Activated naive CD4-positive, alpha-beta T cell treated with anti-CD3 and anti-CD28 coated beads, Interleukin-2, amount 50 U/mL, for 72 hours (primary cell): ENCODE data around the gene UBE3B. TPM values are rescaled to one million over a fixed set of nuclear protein-coding genes. Genes with fewer than 3 reads are reported as not detected.
A peak's percentile ranks its signal among the peaks of the same experiment; 100 is the strongest.

Source experiments
- ATAC-seq, 2 donors: fragments of 150-1000 bp; cut with Tn5 transposase; 2 replicates each; pipeline ENCODE4 v1.10.0; 2021; ENCODE audit warnings: mild to moderate bottlenecking in 2 of 2, moderate library complexity in 2 of 2
- DNase-seq, 2 donors: peaks; one replicate each; pipeline ENCODE4 v3.0.0; 2021 to 2022; ENCODE audit warnings: low spot score in 2 of 2
- H3K27ac Mint-ChIP-seq, 2 donors: one replicate each; pipeline ENCODE4 v1.8.0; 2022; ENCODE audit warnings: mild to moderate bottlenecking in 2 of 2, mixed read lengths in 2 of 2
- H3K36me3 Mint-ChIP-seq, 2 donors: one replicate each; pipeline ENCODE4 v1.8.0; 2022; ENCODE audit warnings: mixed read lengths in 2 of 2
- H3K9me3 Mint-ChIP-seq, 2 donors: one replicate each; pipeline ENCODE4 v1.8.0; 2022; ENCODE audit warnings: mixed read lengths in 2 of 2
- total RNA-seq, 2 donors: library from RNA; stranded (reverse); gene quantifications; one replicate each; pipeline ENCODE4 v1.2.3, GENCODE V29; 2022

The UBE3B gene
- total RNA-seq, 2 donors from 2014 or later: 28.8 to 37.6 TPM

- peaks cover 4 to 14% of the 10 kb centered on the region in 2 donors for H3K36me3 Mint-ChIP-seq
- H3K9me3 Mint-ChIP-seq: no peaks in the 10 kb centered on the region
- H3K27ac Mint-ChIP-seq: no peak overlapping the region
- no peak for DNase-seq
- no peak for ATAC-seq
Measured at GRCh38 chr12:109578330-109578927, 101.0 kb downstream of the UBE3B start.

- H3K9me3 Mint-ChIP-seq: no peaks in the 10 kb centered on the region
- ATAC-seq: no peak
- H3K27ac Mint-ChIP-seq: no peak overlapping the region
- H3K36me3 Mint-ChIP-seq: peaks cover 4 to 6% of the 10 kb centered on the region in 2 donors
- no peak for DNase-seq
Measured at GRCh38 chr12:109579639-109580038, 102.2 kb downstream of the UBE3B start.

GRCh38 chr12:109580272-109580671, 102.8 kb downstream of the UBE3B start:
- peaks cover 4 to 5% of the 10 kb centered on the region in 2 donors for H3K36me3 Mint-ChIP-seq
- DNase-seq: no peak
- no peaks in the 10 kb centered on the region for H3K9me3 Mint-ChIP-seq
- no peak overlapping the region for H3K27ac Mint-ChIP-seq
- ATAC-seq: no peak

GRCh38 chr12:109580684-109581333, 103.4 kb downstream of the UBE3B start:
- H3K36me3 Mint-ChIP-seq: peaks cover 4 to 5% of the 10 kb centered on the region in 2 donors
- ATAC-seq (no peak), DNase-seq (no peak)
- no peaks in the 10 kb centered on the region for H3K9me3 Mint-ChIP-seq
- H3K27ac Mint-ChIP-seq: peak overlapping the region; percentile 38 to 60

- H3K9me3 Mint-ChIP-seq: no peaks in the 10 kb centered on the region
- DNase-seq (no peak), ATAC-seq (no peak)
- peaks cover 4 to 5% of the 10 kb centered on the region in 2 donors for H3K36me3 Mint-ChIP-seq
- peak overlapping the region; percentile 38 to 60 for H3K27ac Mint-ChIP-seq
Measured at GRCh38 chr12:109581334-109581691, 103.9 kb downstream of the UBE3B start.

GRCh38 chr12:109581856-109582255, 104.4 kb downstream of the UBE3B start:
- DNase-seq: no peak
- Mint-ChIP-seq H3K27ac (no peak overlapping the region), H3K36me3 (peaks cover 4 to 5% of the 10 kb centered on the region in 2 donors), H3K9me3 (no peaks in the 10 kb centered on the region)
- ATAC-seq: no peak

- no peak overlapping the region for H3K27ac Mint-ChIP-seq
- H3K36me3 Mint-ChIP-seq: peaks cover 4 to 5% of the 10 kb centered on the region in 2 donors
- DNase-seq (no peak), ATAC-seq (no peak)
- no peaks in the 10 kb centered on the region for H3K9me3 Mint-ChIP-seq
Measured at GRCh38 chr12:109582636-109583035, 105.2 kb downstream of the UBE3B start.

GRCh38 chr12:109583733-109584132, 106.3 kb downstream of the UBE3B start:
- ATAC-seq (no peak), DNase-seq (no peak)
- Mint-ChIP-seq H3K36me3 (peaks cover 4 to 5% of the 10 kb centered on the region in 2 donors), H3K9me3 (no peaks in the 10 kb centered on the region), H3K27ac (no peak overlapping the region)

Other genes starting within 250 kb of the UBE3B start
- not detected for gene FOXN4, start 168.3 kb upstream of the UBE3B start, total RNA-seq
- gene MYO1H, start 129.7 kb upstream of the UBE3B start, total RNA-seq: not detected
- 10 to 100 TPM; 53.5 to 56.9 TPM for gene KCTD10, start 334 bp upstream of the UBE3B start, total RNA-seq
- 10 to 100 TPM; 27.4 to 29.5 TPM for gene MMAB, start 95.9 kb downstream of the UBE3B start, total RNA-seq
- 10 to 100 TPM; 13.3 to 20.7 TPM for gene MVK, start 96.2 kb downstream of the UBE3B start, total RNA-seq
- 1 to 10 TPM in 1 of 2 donors, under 1 TPM in 1; 0.18 to 1.2 TPM for gene FAM222A, start 236.2 kb downstream of the UBE3B start, total RNA-seq